ENCODE data around the gene NPY5R. TPM values are rescaled to one million over a fixed set of nuclear protein-coding genes. Genes with fewer than 3 reads are reported as not detected.

NPY5R gene
- total RNA-seq, 2 experiments from 2014 or later: not detected

GRCh38 chr4:163367651-163368050, 24.0 kb downstream of the NPY5R start:
- no peak overlapping the region for H3K27ac Mint-ChIP-seq

GRCh38 chr4:163372029-163372428, 28.3 kb downstream of the NPY5R start:
- ChIA-PET CTCF (no interaction called here), POLR2A (no interaction called here)
- Mint-ChIP-seq H3K9me3 (no peaks in the 10 kb centered on the region), H3K27ac (no peak overlapping the region), H3K27me3 (peaks cover 1% of the 10 kb centered on the region), H3K4me3 (no peak overlapping the region), H3K36me3 (ENCODE audit: low read depth) (no peaks in the 10 kb centered on the region), H3K4me1 (ENCODE audit: low read depth) (no peaks in the 10 kb centered on the region)
- DNase-seq (no peak), ATAC-seq (no peak)
- intact Hi-C loops (cut with micrococcal nuclease): no loop called here
- no peak for TF ChIP-seq CTCF (IDR thresholded peaks at IDR 0.05)

More at GRCh38 chr4:163367651-163368050, 24.0 kb downstream of the NPY5R start:
- H3K4me3 Mint-ChIP-seq: no peak overlapping the region
- H3K9me3 Mint-ChIP-seq: no peaks in the 10 kb centered on the region
- ATAC-seq (no peak), DNase-seq (no peak)
- no peaks in the 10 kb centered on the region for H3K4me1 Mint-ChIP-seq (ENCODE audit: low read depth)
- CTCF ChIA-PET: interaction anchor here (2.0 kb wide), 1 partner anchor 15 kb away, joined by 4 read pairs; no protein-coding TSS in a partner anchor
- peaks cover 7% of the 10 kb centered on the region for H3K27me3 Mint-ChIP-seq
- TF ChIP-seq CTCF (IDR thresholded peaks at IDR 0.05): no peak
- intact Hi-C loops (cut with micrococcal nuclease): no loop called here
- H3K36me3 Mint-ChIP-seq (ENCODE audit: low read depth): no peaks in the 10 kb centered on the region
- POLR2A ChIA-PET: no interaction called here

GRCh38 chr4:163378661-163379060, 35.0 kb downstream of the NPY5R start:
- no peak for TF ChIP-seq CTCF (IDR thresholded peaks at IDR 0.05)

GRCh38 chr4:163380703-163381102, 37.0 kb downstream of the NPY5R start:
- intact Hi-C loops (cut with micrococcal nuclease): no loop called here
- no peak overlapping the region for H3K4me3 Mint-ChIP-seq
- POLR2A ChIA-PET: no interaction called here
- TF ChIP-seq CTCF (IDR thresholded peaks at IDR 0.05): no peak
- no peaks in the 10 kb centered on the region for H3K4me1 Mint-ChIP-seq (ENCODE audit: low read depth)
- H3K27ac Mint-ChIP-seq: no peak overlapping the region
- no peak for ATAC-seq
- H3K27me3 Mint-ChIP-seq: no peaks in the 10 kb centered on the region
- H3K36me3 Mint-ChIP-seq (ENCODE audit: low read depth): no peaks in the 10 kb centered on the region
- no peaks in the 10 kb centered on the region for H3K9me3 Mint-ChIP-seq
- CTCF ChIA-PET: no interaction called here
- DNase-seq: no peak

More at GRCh38 chr4:163378661-163379060, 35.0 kb downstream of the NPY5R start:
- DNase-seq (no peak), ATAC-seq (no peak)
- Mint-ChIP-seq H3K36me3 (ENCODE audit: low read depth) (no peaks in the 10 kb centered on the region), H3K27ac (no peak overlapping the region), H3K9me3 (no peaks in the 10 kb centered on the region), H3K4me1 (ENCODE audit: low read depth) (no peaks in the 10 kb centered on the region), H3K4me3 (no peak overlapping the region), H3K27me3 (no peaks in the 10 kb centered on the region)
- intact Hi-C loops (cut with micrococcal nuclease): no loop called here
- CTCF ChIA-PET: no interaction called here
- POLR2A ChIA-PET: no interaction called here

GRCh38 chr4:163382178-163382869, 38.6 kb downstream of the NPY5R start:
- DNase-seq: no peak
- CTCF ChIA-PET: interaction anchor here (1.2 kb wide), 1 partner anchor 14 kb away, joined by 4 read pairs; no protein-coding TSS in a partner anchor
- intact Hi-C loops (cut with micrococcal nuclease): no loop called here

More at GRCh38 chr4:163382178-163382869, 38.6 kb downstream of the NPY5R start:
- Mint-ChIP-seq H3K27ac (no peak overlapping the region), H3K36me3 (ENCODE audit: low read depth) (no peaks in the 10 kb centered on the region), H3K9me3 (no peaks in the 10 kb centered on the region), H3K27me3 (no peaks in the 10 kb centered on the region), H3K4me1 (ENCODE audit: low read depth) (no peaks in the 10 kb centered on the region), H3K4me3 (no peak overlapping the region)
- POLR2A ChIA-PET: no interaction called here
- no peak for ATAC-seq
- no peak for TF ChIP-seq CTCF (IDR thresholded peaks at IDR 0.05)

Data from activated CD8-positive, alpha-beta T cell treated with anti-CD3 and anti-CD28 coated beads for 36 hours (primary cell).